Neural cell (in vitro differentiated cells): ENCODE results near the gene NR1H3. TPM values are rescaled to one million over a fixed set of nuclear protein-coding genes. Genes with fewer than 3 reads are reported as not detected.

Experiments used
- H2AFZ ChIP-seq: fragments of 200-600, 300-800 bp; sonication (generic), shearing (Covaris generic); 2 replicates; pipeline ENCODE4 v1.6.0; 2014; ENCODE audit warnings: low read depth, mild to moderate bottlenecking, antibody characterized with exemption, low read length, moderate library complexity
- H3F3A ChIP-seq: fragments of 200-600 bp; shearing (Covaris generic); 2 replicates; pipeline ENCODE4 v1.6.1; 2016; ENCODE audit warnings: mild to moderate bottlenecking, moderate library complexity, mixed read lengths, antibody characterized with exemption, low read length; ENCODE audit not compliant: insufficient read depth, poor library complexity, severe bottlenecking
- H3K27ac ChIP-seq: fragments of 200-600, 300-800 bp; sonication (generic), shearing (Covaris generic); 2 replicates; pipeline ENCODE4 v1.5.1; 2014; ENCODE audit warnings: mild to moderate bottlenecking, low read length, moderate library complexity
- H3K27me3 ChIP-seq: fragments of 300-800, 200-600 bp; sonication (generic), shearing (Covaris generic); 2 replicates; pipeline ENCODE4 v1.6.0; 2014; ENCODE audit warnings: mild to moderate bottlenecking, low read depth, low read length, moderate library complexity; ENCODE audit not compliant: insufficient read depth
- H3K36me3 ChIP-seq: fragments of 300-800, 200-600 bp; sonication (generic), shearing (Covaris generic); 2 replicates; pipeline ENCODE4 v1.5.1; 2014; ENCODE audit warnings: mild to moderate bottlenecking, antibody characterized with exemption, low read length, moderate library complexity; ENCODE audit not compliant: insufficient read depth
- H3K4me2 ChIP-seq: fragments of 300-800, 200-600 bp; sonication (generic), shearing (Covaris generic); 2 replicates; pipeline ENCODE4 v1.6.0; 2014; ENCODE audit warnings: mild to moderate bottlenecking, low read length
- H3K4me3 ChIP-seq: fragments of 300-800, 200-600 bp; sonication (generic), shearing (Covaris generic); 2 replicates; pipeline ENCODE4 v1.5.1; 2014; ENCODE audit warnings: mild to moderate bottlenecking, low read length, moderate library complexity
- H3K79me2 ChIP-seq: fragments of 200-600 bp; shearing (Covaris generic); replicated peaks from 2 replicates; pipeline ENCODE4 v1.6.0; 2014; ENCODE audit warnings: mild to moderate bottlenecking, low read length, moderate library complexity; ENCODE audit not compliant: insufficient read depth
- H3K9ac ChIP-seq: fragments of 300-800, 200-600 bp; sonication (generic), shearing (Covaris generic); 2 replicates; pipeline ENCODE4 v1.6.1; 2016; ENCODE audit warnings: mild to moderate bottlenecking, low read length, mixed read lengths
- H3K9me2 ChIP-seq: fragments of 200-600 bp; shearing (Covaris generic); 2 replicates; pipeline ENCODE4 v1.6.1; 2016; ENCODE audit warnings: mild to moderate bottlenecking, low read length, mixed read lengths; ENCODE audit not compliant: insufficient read depth
- H3K9me3 ChIP-seq: fragments of 200-600, 300-800 bp; sonication (generic), shearing (Covaris generic); 2 replicates; pipeline ENCODE4 v1.6.1; 2016; ENCODE audit warnings: mild to moderate bottlenecking, mixed run types, low read length, moderate library complexity, mixed read lengths
- H4K20me1 ChIP-seq: fragments of 200-600 bp; shearing (Covaris generic); 2 replicates; pipeline ENCODE4 v1.6.1; 2016; ENCODE audit warnings: mild to moderate bottlenecking, mixed run types; ENCODE audit not compliant: insufficient read depth
- EP300 ChIP-seq: fragments of 450-650 bp; conservative IDR thresholded peaks from 2 replicates; pipeline ENCODE4 v1.6.1; 2014; ENCODE audit warnings: antibody characterized with exemption, mild to moderate bottlenecking, moderate library complexity; ENCODE audit not compliant: poor library complexity, severe bottlenecking
- EZH2 ChIP-seq: fragments of 200-600, 300-800 bp; shearing (Covaris generic), sonication (generic); IDR thresholded peaks from 2 replicates; pipeline ENCODE4 v1.6.1; 2014; ENCODE audit warnings: antibody characterized with exemption, low read length, borderline replicate concordance, mild to moderate bottlenecking; ENCODE audit not compliant: insufficient read depth, poor library complexity, severe bottlenecking
- MXI1 ChIP-seq: fragments of 450-650 bp; conservative IDR thresholded peaks from 2 replicates; pipeline ENCODE4 v1.6.1; 2014; ENCODE audit warnings: antibody characterized with exemption, mild to moderate bottlenecking; ENCODE audit not compliant: poor library complexity, severe bottlenecking
- POLR2AphosphoS5 ChIP-seq: IDR thresholded peaks from 2 replicates; pipeline ENCODE4 v1.6.1; 2012
- RAD21 ChIP-seq: fragments of 450-650 bp; conservative IDR thresholded peaks from 2 replicates; pipeline ENCODE4 v1.6.1; 2014; ENCODE audit warnings: antibody characterized with exemption, mild to moderate bottlenecking, moderate library complexity
- SMC3 ChIP-seq: fragments of 450-650 bp; conservative IDR thresholded peaks from 2 replicates; pipeline ENCODE4 v1.6.1; 2014; ENCODE audit warnings: antibody characterized with exemption, mild to moderate bottlenecking, moderate library complexity; ENCODE audit not compliant: poor library complexity
- TAF1 ChIP-seq: IDR thresholded peaks from 2 replicates; pipeline ENCODE4 v1.6.1; 2012; ENCODE audit warnings: low read depth
- polyA plus RNA-seq: library from polyadenylated mRNA; depleted of rRNA; stranded (reverse); fragments of >200 nt; gene quantifications from 2 replicates; pipeline ENCODE4 v1.2.3, GENCODE V29; 2014
- TF ChIP-seq, protein P1 (sequence below): fragments of 450-650 bp; IDR thresholded peaks from 2 replicates; pipeline ENCODE4 v1.5.1; 2014; ENCODE audit warnings: antibody characterized with exemption, mild to moderate bottlenecking, moderate library complexity; ENCODE audit not compliant: poor library complexity, severe bottlenecking
- TF ChIP-seq, protein P2 (sequence below): IDR thresholded peaks from 2 replicates; pipeline ENCODE4 v1.6.1; 2012; ENCODE audit warnings: borderline replicate concordance

The NR1H3 gene
- polyA plus RNA-seq, 1 donor from 2014 or later, result 7.7 TPM

DNA sequence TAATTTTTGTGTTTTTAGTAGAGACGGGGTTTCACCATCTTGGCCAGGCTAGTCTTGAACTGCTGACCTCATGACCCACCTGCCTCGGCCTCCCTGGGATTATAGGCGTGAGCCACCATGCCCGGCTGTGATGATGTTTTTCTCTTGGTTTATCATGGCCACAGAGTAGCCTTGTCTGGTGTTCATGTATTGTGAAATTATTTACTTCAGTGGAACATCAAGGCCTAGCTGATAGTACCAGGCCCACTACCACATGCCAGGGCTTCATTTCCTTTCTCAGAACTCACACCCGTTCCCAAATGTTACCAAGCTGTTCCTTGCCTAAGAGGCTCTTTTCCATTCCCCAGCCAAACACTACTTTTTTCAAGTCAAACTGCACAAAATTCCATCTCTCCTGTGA is 49.2 kb upstream of the NR1H3 start:
- H3K9ac ChIP-seq, result no peak overlapping the region
- TF ChIP-seq POLR2AphosphoS5 (no peak), SMC3 (no peak), MXI1 (no peak), EP300 (no peak)
- TF ChIP-seq, protein P1, sequence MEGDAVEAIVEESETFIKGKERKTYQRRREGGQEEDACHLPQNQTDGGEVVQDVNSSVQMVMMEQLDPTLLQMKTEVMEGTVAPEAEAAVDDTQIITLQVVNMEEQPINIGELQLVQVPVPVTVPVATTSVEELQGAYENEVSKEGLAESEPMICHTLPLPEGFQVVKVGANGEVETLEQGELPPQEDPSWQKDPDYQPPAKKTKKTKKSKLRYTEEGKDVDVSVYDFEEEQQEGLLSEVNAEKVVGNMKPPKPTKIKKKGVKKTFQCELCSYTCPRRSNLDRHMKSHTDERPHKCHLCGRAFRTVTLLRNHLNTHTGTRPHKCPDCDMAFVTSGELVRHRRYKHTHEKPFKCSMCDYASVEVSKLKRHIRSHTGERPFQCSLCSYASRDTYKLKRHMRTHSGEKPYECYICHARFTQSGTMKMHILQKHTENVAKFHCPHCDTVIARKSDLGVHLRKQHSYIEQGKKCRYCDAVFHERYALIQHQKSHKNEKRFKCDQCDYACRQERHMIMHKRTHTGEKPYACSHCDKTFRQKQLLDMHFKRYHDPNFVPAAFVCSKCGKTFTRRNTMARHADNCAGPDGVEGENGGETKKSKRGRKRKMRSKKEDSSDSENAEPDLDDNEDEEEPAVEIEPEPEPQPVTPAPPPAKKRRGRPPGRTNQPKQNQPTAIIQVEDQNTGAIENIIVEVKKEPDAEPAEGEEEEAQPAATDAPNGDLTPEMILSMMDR, result no peak
- TF ChIP-seq, protein P2, sequence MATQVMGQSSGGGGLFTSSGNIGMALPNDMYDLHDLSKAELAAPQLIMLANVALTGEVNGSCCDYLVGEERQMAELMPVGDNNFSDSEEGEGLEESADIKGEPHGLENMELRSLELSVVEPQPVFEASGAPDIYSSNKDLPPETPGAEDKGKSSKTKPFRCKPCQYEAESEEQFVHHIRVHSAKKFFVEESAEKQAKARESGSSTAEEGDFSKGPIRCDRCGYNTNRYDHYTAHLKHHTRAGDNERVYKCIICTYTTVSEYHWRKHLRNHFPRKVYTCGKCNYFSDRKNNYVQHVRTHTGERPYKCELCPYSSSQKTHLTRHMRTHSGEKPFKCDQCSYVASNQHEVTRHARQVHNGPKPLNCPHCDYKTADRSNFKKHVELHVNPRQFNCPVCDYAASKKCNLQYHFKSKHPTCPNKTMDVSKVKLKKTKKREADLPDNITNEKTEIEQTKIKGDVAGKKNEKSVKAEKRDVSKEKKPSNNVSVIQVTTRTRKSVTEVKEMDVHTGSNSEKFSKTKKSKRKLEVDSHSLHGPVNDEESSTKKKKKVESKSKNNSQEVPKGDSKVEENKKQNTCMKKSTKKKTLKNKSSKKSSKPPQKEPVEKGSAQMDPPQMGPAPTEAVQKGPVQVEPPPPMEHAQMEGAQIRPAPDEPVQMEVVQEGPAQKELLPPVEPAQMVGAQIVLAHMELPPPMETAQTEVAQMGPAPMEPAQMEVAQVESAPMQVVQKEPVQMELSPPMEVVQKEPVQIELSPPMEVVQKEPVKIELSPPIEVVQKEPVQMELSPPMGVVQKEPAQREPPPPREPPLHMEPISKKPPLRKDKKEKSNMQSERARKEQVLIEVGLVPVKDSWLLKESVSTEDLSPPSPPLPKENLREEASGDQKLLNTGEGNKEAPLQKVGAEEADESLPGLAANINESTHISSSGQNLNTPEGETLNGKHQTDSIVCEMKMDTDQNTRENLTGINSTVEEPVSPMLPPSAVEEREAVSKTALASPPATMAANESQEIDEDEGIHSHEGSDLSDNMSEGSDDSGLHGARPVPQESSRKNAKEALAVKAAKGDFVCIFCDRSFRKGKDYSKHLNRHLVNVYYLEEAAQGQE, result no peak
- H3K79me2 ChIP-seq, result no peaks in the 10 kb centered on the region
- H3K27ac ChIP-seq, result no peak overlapping the region
- no peak overlapping the region for H2AFZ ChIP-seq
- H3K9me3 ChIP-seq, result no peaks in the 10 kb centered on the region
- no peaks in the 10 kb centered on the region for H3K9me2 ChIP-seq
- no peaks in the 10 kb centered on the region for H4K20me1 ChIP-seq
- H3K4me3 ChIP-seq, result no peak overlapping the region
- no peaks in the 10 kb centered on the region for H3F3A ChIP-seq
- H3K36me3 ChIP-seq, result no peaks in the 10 kb centered on the region
- H3K27me3 ChIP-seq, result no peaks in the 10 kb centered on the region
- no peak overlapping the region for H3K4me2 ChIP-seq

DNA sequence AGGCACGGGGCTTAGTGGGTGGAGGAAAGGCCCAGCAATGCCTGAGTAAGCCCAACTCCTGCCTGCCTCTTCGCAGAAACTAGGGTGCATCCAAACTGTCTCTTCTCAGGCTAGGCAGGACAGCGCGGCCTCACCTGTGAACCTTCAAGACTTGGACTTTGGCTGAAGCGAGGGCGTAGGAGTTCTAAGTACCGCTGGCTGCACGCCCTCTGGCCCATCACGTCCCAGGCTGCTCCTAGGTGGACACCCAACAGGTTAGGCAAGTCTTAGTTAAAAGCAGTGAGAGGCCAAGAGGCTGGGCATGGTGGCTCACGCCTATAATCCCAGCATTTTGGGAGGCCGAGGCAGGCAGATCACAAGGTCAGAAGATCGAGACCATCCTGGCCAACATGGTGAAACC is 44.9 kb upstream of the NR1H3 start:
- no peak for TF ChIP-seq TAF1
- no peak for TF ChIP-seq POLR2AphosphoS5
- no peak for TF ChIP-seq EZH2
- TF ChIP-seq, protein P2, result no peak
- TF ChIP-seq EP300, result no peak
- TF ChIP-seq RAD21, result no peak
- no peak for TF ChIP-seq MXI1
- TF ChIP-seq, protein P1, result no peak
- TF ChIP-seq SMC3, result no peak
- Histone ChIP-seq H3K9ac (no peak overlapping the region), H2AFZ (no peak overlapping the region), H3K9me2 (no peaks in the 10 kb centered on the region), H3K27me3 (no peaks in the 10 kb centered on the region), H3K4me3 (no peak overlapping the region), H3K79me2 (no peaks in the 10 kb centered on the region), H3K4me2 (no peak overlapping the region), H3K36me3 (no peaks in the 10 kb centered on the region), H3F3A (no peaks in the 10 kb centered on the region), H4K20me1 (no peaks in the 10 kb centered on the region), H3K27ac (no peak overlapping the region), H3K9me3 (no peaks in the 10 kb centered on the region)
